Muscle layer of colon (tissue), 2 donors: Measurements from ENCODE around the gene CASQ1.
A peak's percentile ranks its signal among the peaks of the same experiment; 100 is the strongest.

Experiments
- H3K27ac ChIP-seq: one replicate; pipeline ENCODE4 v1.7.0; 2013; ENCODE audit warnings: low read depth, mild to moderate bottlenecking, low read length, moderate library complexity
- H3K27me3 ChIP-seq, 2 donors: one replicate each; pipeline ENCODE4 v1.7.0; 2013; ENCODE audit warnings: low read length in 2 of 2, mild to moderate bottlenecking in 2 of 2; ENCODE audit not compliant: insufficient read depth in 2 of 2, control insufficient read depth in 1 of 2
- H3K36me3 ChIP-seq: one replicate; pipeline ENCODE4 v1.7.0; 2013; ENCODE audit warnings: mild to moderate bottlenecking, low read length; ENCODE audit not compliant: insufficient read depth
- H3K4me1 ChIP-seq: one replicate; pipeline ENCODE4 v1.7.0; 2013; ENCODE audit warnings: mild to moderate bottlenecking, low read length; ENCODE audit not compliant: insufficient read depth
- H3K4me3 ChIP-seq, 2 donors: one replicate each; pipeline ENCODE4 v1.7.0; 2013; ENCODE audit warnings: low read length in 2 of 2, low read depth in 1 of 2, mild to moderate bottlenecking in 1 of 2, moderate library complexity in 1 of 2
- H3K9ac ChIP-seq: one replicate; pipeline ENCODE4 v1.7.0; 2013; ENCODE audit warnings: low read length
- H3K9me3 ChIP-seq: one replicate; pipeline ENCODE4 v1.7.0; 2013; ENCODE audit warnings: mild to moderate bottlenecking, low read length
- donor health status: abdominal sarcoma.
- donor health status: Adenocarcinoma of cecum.

Gene CASQ1

DNA sequence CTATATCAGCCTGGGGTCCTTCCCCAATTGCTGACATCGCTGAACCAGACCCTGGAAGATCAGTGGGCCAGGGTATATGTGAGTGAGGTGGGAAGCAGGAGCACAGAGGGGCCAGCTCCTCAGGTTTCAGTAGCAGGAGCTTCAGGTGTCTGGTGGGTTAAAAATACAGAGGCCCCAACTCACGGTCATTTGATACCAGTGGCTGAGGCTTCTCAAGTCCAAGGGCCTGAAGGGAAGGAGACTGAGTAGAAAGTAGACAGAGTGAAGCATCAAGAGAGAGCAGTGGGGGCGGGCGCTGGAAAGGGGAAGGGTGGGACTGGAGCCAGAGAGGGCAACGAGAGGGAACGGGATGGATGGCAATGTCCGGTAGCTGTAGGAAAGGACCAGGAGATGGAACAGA, 2.0 kb upstream of the CASQ1 start:
- Histone ChIP-seq H3K9ac (no peak overlapping the region), H3K4me3 (no peak overlapping the region), H3K9me3 (no peaks in the 10 kb centered on the region), H3K27ac (no peak overlapping the region), H3K4me1 (peaks cover 27% of the 10 kb centered on the region), H3K36me3 (no peaks in the 10 kb centered on the region), H3K27me3 (no peaks in the 10 kb centered on the region)

DNA sequence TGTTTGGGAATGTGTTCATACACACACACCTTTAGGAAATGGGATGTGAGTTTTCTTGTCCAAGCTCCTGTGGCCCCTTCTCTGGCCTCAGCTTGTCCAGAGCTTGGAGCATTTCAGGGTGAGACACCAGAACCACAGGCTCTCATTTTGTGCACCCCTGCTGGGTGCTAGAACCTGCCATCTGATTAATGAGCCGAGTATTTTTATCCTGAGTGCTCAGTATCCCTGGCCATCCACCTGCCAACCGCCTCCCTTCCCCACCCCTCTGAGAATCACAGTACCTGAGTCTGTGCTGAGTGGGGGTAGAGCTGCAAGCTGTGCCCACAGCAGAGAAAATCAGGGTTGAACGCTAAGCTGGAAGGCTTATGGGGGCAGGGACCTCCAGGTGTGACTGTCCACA, 1.4 kb downstream of the CASQ1 start:
- Histone ChIP-seq H3K27me3 (no peaks in the 10 kb centered on the region), H3K36me3 (no peaks in the 10 kb centered on the region), H3K4me3 (no peak overlapping the region), H3K27ac (no peak overlapping the region), H3K9ac (no peak overlapping the region), H3K4me1 (peaks cover 29% of the 10 kb centered on the region), H3K9me3 (no peaks in the 10 kb centered on the region)

DNA sequence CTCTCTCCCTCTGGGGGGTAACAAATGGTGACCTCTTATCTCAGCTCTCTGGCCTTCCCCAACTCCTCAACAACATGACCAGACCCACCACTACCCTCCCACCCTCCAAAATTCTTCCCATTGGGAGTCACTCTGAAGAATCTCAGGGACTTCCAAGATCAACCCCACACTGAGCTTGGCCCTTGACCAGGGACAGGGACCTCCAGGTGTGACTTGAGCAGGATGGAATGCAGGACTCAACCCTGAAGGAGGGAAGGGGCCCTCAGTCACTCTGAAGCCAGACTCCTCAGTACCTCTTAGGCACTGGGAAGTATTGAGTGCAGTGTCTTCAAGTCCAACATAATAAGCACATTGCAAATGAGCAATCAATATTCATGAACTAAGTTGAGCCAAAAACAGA, 1.9 kb downstream of the CASQ1 start:
- Histone ChIP-seq H3K4me1 (peaks cover 29% of the 10 kb centered on the region), H3K4me3 (no peak overlapping the region), H3K36me3 (no peaks in the 10 kb centered on the region), H3K27me3 (no peaks in the 10 kb centered on the region), H3K9me3 (no peaks in the 10 kb centered on the region), H3K27ac (no peak overlapping the region), H3K9ac (no peak overlapping the region)

DNA sequence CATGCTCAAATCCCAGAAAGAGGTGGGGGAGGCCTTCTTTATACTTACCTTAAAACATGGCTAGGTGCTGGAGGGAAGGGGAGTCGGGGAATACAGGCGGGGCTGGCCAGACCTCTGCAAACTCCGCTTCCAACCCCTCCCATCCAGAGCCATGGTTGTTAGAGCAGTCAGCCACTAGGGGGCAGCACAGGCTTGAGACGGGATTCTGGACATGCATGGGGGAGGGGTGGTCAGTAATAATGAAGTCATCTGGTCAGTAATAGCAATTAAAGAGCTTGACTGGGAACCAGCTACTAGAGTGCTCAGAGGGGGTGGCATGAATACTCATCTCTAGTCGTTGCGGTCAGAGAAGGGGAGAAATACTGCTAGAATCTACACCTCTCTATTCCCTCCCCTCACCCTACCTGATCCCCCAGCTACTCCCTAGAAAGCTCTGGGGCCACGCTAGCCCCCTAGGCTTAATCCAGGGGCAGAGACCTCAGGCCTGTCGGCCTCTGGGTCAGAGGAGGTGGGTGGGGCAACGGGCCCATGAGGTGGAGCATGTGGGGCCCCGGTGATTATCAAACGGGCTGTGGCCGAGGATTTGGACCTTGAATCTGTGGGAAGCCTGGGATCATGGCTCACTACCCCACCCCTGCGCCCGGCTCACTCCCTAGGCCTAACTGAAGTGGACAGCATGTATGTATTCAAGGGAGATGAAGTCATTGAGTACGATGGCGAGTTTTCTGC, 2.9 kb downstream of the CASQ1 start:
- peak overlapping the region; percentile 54 for H3K9ac ChIP-seq
- peaks cover 29% of the 10 kb centered on the region for H3K4me1 ChIP-seq
- H3K36me3 ChIP-seq: no peaks in the 10 kb centered on the region
- no peaks in the 10 kb centered on the region for H3K27me3 ChIP-seq
- peak overlapping the region in 1 of 2 donors; percentile 49 for H3K4me3 ChIP-seq
- H3K27ac ChIP-seq: no peak overlapping the region
- no peaks in the 10 kb centered on the region for H3K9me3 ChIP-seq

DNA sequence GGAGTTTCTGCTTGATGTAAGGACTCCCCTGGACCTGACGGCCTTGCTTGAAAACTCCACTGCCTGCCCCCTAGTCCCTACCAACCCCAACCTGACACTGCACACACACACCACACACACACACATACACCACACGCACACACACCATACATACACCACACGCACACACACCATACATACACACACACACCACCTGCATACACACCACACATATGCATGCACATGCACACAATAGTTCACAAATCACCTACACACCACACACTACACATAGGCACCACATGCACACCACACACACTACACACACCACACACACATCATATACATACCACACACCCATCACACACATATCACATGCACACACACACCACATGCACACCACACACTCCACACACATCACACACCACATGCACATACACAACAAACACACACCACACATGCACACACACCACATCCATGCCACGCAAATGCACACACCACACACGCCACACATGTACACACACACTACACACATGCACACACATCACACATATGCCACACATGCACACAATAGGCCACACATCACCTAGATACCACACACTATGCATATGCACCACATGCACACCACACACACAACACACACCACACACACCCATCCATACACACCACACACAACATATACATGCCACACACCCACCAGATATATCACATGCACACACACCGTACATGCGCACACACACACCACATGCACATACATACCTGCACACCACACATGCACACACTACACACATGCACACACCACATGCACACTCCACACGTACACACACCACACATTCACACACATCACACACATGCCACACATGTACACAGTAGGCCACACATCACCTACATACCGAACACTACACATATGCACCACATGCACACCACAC, 3.7 kb downstream of the CASQ1 start:
- Histone ChIP-seq H3K27ac (no peak overlapping the region), H3K4me3 (no peak overlapping the region), H3K36me3 (no peaks in the 10 kb centered on the region), H3K9ac (no peak overlapping the region), H3K9me3 (no peaks in the 10 kb centered on the region), H3K4me1 (peaks cover 29% of the 10 kb centered on the region), H3K27me3 (no peaks in the 10 kb centered on the region)

- Histone ChIP-seq H3K4me1 (peaks cover 23% of the 10 kb centered on the region), H3K36me3 (no peaks in the 10 kb centered on the region), H3K9ac (no peak overlapping the region), H3K9me3 (no peaks in the 10 kb centered on the region), H3K27ac (no peak overlapping the region), H3K4me3 (no peak overlapping the region), H3K27me3 (no peaks in the 10 kb centered on the region)
These were observed 4.3 kb downstream of the CASQ1 start for GRCh38 chr1:160194737-160195059.

DNA sequence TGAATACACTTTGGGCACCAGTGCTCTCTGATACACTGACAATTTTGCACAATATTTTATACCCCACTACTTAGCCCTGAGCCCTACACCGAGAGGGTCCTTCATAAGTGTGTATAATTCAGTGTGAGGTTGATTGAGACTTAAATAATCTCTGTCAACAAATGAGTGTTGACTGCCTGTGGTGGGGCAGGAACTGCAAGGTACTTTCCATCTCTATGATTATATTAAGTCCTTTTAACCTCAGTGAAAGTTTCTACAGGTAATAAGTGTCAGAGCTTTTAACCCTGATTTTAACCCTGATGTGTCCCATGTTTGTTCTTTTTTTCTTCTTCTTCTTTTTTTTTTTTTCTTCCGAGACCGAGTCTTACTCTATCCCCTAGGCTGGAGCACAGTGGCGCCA, 5.8 kb downstream of the CASQ1 start:
- Histone ChIP-seq H3K4me1 (peaks cover 14% of the 10 kb centered on the region), H3K27ac (no peak overlapping the region), H3K4me3 (no peak overlapping the region), H3K27me3 (no peaks in the 10 kb centered on the region), H3K9ac (no peak overlapping the region), H3K9me3 (no peaks in the 10 kb centered on the region), H3K36me3 (no peaks in the 10 kb centered on the region)

DNA sequence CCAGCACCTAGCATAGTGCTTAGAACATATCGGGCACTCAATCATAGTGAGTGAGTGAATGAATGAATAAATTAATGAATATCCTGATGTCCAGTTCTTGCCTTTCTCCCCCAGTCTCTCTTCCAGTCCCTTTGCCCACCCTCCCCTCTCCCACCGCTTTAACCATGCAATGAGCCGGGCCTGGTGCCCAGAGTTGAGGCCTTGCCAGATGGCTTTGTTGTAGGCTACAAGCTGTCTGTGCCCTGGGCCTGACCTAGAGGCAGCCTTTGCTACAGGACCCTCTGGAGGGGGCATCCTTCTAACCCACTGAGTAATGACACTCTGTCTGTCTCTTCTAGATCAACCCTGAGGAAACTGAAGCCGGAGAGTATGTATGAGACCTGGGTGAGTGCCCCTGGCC, 6.9 kb downstream of the CASQ1 start:
- Histone ChIP-seq H3K4me1 (peaks cover 14% of the 10 kb centered on the region), H3K4me3 (no peak overlapping the region), H3K36me3 (no peaks in the 10 kb centered on the region), H3K9ac (no peak overlapping the region), H3K27me3 (no peaks in the 10 kb centered on the region), H3K27ac (no peak overlapping the region), H3K9me3 (no peaks in the 10 kb centered on the region)

GRCh38 chr1:160200786-160201185, 10.4 kb downstream of the CASQ1 start:
- no peaks in the 10 kb centered on the region for H3K36me3 ChIP-seq
- peaks cover 9% of the 10 kb centered on the region for H3K4me1 ChIP-seq
- H3K4me3 ChIP-seq: no peak overlapping the region
- H3K9me3 ChIP-seq: no peaks in the 10 kb centered on the region
- no peaks in the 10 kb centered on the region for H3K27me3 ChIP-seq
- H3K9ac ChIP-seq: no peak overlapping the region
- no peak overlapping the region for H3K27ac ChIP-seq

DNA sequence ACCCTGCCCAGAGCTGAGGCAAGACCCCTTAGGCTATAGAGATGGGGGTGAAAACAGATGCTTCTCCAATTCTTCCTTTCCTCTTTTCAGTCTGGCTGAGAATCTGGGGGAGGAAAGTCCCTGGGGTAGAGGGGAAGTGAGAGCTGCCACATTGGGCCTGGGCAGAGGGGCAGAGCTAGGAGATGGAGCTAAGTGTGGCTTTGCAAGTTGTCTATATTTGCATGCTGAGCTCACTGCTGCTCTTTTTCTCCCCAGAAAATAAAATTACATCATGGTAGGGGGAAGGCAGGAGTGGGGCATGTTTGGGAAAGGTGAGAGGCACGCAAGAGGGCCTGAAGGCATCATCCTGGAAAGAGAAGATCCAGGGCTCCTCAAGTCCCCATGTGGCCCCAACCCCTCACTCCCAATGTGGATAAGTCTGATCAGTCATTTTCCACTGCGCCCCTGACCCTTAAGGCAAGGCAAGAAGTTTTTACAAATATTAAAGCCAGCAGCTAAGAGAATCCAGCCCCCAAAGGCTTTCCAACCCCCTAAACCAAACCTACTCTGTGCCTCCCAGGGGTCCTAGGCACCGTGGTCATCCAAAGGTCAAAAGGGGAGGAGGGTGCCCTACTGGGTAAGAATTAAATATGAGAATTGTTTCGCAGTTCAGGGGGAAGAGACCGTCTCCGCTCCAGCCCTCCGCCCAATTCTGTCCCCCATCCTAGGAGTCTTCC, 14.3 kb downstream of the CASQ1 start:
- H3K4me1 ChIP-seq: peaks cover 48% of the 10 kb centered on the region
- peak overlapping the region; percentile 41 for H3K9ac ChIP-seq

GRCh38 chr1:160205242-160206035, 15.1 kb downstream of the CASQ1 start, which contains the start of gene PEA15:
TSS of gene PEA15 (plus strand) at chr1:160205384. CDS start at chr1:160211545, 6,161 bp downstream.
- Histone ChIP-seq H3K4me1 (peaks cover 55% of the 10 kb centered on the region), H3K27ac (peak within 1 kb of the TSS; percentile 95), H3K9ac (peak within 1 kb of the TSS; percentile 51), H3K36me3 (peaks cover 8% of the 10 kb centered on the region), H3K4me3 (peak within 1 kb of the TSS; percentile 82 to 99), H3K27me3 (no peaks in the 10 kb centered on the region), H3K9me3 (no peaks in the 10 kb centered on the region)

More for the DNA sequence above, 14.3 kb downstream of the CASQ1 start:
- no peaks in the 10 kb centered on the region for H3K27me3 ChIP-seq
- peak overlapping the region in 1 of 2 donors; percentile 24 for H3K4me3 ChIP-seq
- H3K27ac ChIP-seq: peak overlapping the region; percentile 95
- H3K36me3 ChIP-seq: peaks cover 8% of the 10 kb centered on the region
- H3K9me3 ChIP-seq: no peaks in the 10 kb centered on the region
